OCI-LY1 (cell line): Measurements from ENCODE around the gene FKBP11.

Experiments used
- CTCF ChIP-seq: fragments of 200-600 bp; sonication (generic), shearing (Covaris generic); IDR thresholded peaks from 2 replicates; pipeline ENCODE4 v1.5.1; 2017; ENCODE audit warnings: mild to moderate bottlenecking, antibody characterized with exemption, low read length, moderate library complexity, mixed read lengths
- EZH2 ChIP-seq: fragments of 200-600 bp; sonication (generic), shearing (Covaris generic); IDR thresholded peaks from 2 replicates; pipeline ENCODE4 v1.8.0; 2017; ENCODE audit warnings: borderline replicate concordance, mixed run types, mild to moderate bottlenecking, antibody characterized with exemption, low read length, moderate library complexity, mixed read lengths

DNA sequence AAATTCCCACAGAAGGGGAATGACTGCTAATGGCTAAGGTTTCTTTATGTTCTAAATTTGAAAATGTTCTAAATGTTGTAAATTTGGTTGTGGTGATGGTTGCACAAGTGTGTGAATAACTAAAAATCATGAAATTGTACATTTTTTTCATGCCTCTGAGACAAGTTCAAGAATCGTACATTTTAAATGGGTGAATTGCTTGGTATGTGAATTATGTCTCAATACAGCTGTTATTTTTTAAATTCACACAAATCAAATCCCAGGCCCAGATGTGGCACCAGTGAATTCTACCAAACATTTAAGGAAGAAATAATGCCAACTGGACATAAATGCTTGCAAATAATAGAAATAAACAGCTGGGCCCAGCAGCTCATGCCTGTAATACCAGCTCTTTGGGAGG, 31.0 kb downstream of the FKBP11 start:
- TF ChIP-seq EZH2 (no peak), CTCF (no peak)
